ENCODE measurements around the gene CUL4A.

DNA sequence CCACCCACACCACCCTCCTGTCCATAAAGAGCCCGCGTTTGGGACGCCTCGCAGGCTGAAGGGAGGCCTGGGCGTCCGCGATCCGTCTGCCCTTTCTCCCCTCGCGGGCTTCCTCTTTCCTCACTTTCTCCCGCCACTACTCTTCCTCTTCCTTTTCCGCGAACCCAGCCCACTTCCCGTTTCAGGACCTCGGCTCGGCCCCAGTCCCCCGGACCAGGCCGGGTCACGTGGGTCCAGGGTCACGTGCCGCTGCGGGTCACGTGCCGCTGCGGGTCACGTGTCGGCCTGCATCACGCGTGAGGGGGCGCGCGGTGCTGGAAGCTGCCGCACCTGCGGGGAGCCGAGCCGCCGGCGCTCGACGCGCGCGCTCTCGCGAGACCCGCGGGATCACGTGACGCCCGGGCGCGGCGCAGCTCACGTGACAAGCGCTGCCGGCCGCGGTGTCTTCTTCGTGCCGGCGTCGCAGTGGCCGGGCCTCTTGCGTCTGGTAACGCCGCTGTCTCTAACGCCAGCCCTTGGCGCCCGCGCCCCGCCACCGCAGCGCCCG, 87.5 kb downstream of the CUL4A start, which contains the start of gene LAMP1:
- TF ChIP-seq CTCF (IDR thresholded peaks at IDR 0.05): no peak
- TF ChIP-seq POLR2A (IDR thresholded peaks at IDR 0.05): peak in 1 of 2 donors; percentile 42
